Spleen (tissue), 7 donors: ENCODE results near the gene ITPR1.

ENCODE experiments used
- POLR2A ChIP-seq, 3 donors: fragments of 450-650 bp; IDR thresholded peaks; one replicate each; pipeline ENCODE4 v1.5.1; 2017; ENCODE audit warnings: antibody characterized with exemption in 3 of 3, mild to moderate bottlenecking in 1 of 3
- TF ChIP-seq, protein P1 (sequence below), 11 experiments: fragments of 200-600 bp in 7 of 11; fragments of 450-650 bp in 4 of 11; sonication (generic) in 4 of 11; IDR thresholded peaks in 8 of 11; conservative IDR thresholded peaks in 3 of 11; 1 replicate in 7 of 11; 2 replicates in 4 of 11; pipeline versions ENCODE4 v1.4.0 to v1.8.0; 2016 to 2021; ENCODE audit warnings: antibody characterized with exemption in 11 of 11, inconsistent platforms in 4 of 11, mild to moderate bottlenecking in 1 of 11
- donor health status: DM: no; HTN: no; CAD: no; lungs with moderate emphysema.
- donor health status: DM: no; HTN: no; CAD: no.
- donor health status: DM: no; HTN: no; CAD: no.

DNA sequence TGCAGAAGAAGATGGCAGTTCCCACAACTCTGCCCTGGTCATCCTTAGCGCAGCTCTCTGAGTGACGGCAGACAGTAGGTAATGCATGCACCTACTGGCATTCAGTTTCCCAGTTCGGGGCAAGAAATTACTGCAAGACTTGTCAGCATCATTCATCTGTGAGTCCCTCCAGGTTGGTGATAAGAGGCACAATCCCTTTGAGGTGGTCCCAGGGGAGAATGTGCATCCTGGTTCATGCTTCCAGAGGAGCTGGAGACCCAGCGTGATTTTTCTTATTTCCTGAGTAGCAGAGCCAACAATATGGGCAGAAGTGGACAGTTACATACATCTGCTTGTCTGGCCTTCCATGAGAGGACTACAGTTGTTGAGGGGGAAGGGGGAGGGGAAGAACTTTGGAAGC lies 250.2 kb downstream of the ITPR1 start:
- TF ChIP-seq, protein P1, sequence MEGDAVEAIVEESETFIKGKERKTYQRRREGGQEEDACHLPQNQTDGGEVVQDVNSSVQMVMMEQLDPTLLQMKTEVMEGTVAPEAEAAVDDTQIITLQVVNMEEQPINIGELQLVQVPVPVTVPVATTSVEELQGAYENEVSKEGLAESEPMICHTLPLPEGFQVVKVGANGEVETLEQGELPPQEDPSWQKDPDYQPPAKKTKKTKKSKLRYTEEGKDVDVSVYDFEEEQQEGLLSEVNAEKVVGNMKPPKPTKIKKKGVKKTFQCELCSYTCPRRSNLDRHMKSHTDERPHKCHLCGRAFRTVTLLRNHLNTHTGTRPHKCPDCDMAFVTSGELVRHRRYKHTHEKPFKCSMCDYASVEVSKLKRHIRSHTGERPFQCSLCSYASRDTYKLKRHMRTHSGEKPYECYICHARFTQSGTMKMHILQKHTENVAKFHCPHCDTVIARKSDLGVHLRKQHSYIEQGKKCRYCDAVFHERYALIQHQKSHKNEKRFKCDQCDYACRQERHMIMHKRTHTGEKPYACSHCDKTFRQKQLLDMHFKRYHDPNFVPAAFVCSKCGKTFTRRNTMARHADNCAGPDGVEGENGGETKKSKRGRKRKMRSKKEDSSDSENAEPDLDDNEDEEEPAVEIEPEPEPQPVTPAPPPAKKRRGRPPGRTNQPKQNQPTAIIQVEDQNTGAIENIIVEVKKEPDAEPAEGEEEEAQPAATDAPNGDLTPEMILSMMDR (IDR thresholded peaks at IDR 0.05 in 8 of 11, conservative IDR thresholded peaks at IDR 0.05 in 3 of 11): no peak
- TF ChIP-seq POLR2A (IDR thresholded peaks at IDR 0.05): no peak
